PC-9 (cell line): Measurements from ENCODE around the gene PRSS21. TPM values are rescaled to one million over a fixed set of nuclear protein-coding genes. Genes with fewer than 3 reads are reported as not detected.

ENCODE experiments used
- BruUV-seq: library from RNA; stranded (reverse); fragments of 400-500 nt; replicated peaks from 2 replicates; lab custom pipeline; 2021; lab: Mats Ljungman, UMichigan
- CTCF ChIA-PET: fragments of 300-600 bp; sonication (Branson Sonifier 250); formaldehyde crosslinking; loops from one replicate; lab custom pipeline; 2022; ENCODE audit warnings: antibody characterized with exemption; lab: Charles Lee
- POLR2A ChIA-PET: fragments of 300-600 bp; sonication (Branson Sonifier 250); formaldehyde crosslinking; loops from one replicate; lab custom pipeline; 2022; ENCODE audit warnings: antibody characterized with exemption; ENCODE audit not compliant: unreplicated experiment; lab: Charles Lee
- DNase-seq, 2 experiments: peaks; one replicate each; pipeline versions ENCODE4 v3.0.0 to v3.0.0-alpha.2; 2015 to 2022; ENCODE audit warnings: mixed read lengths in 1 of 2
- H2AFZ ChIP-seq: fragments of 200-600 bp; sonication (generic); 2 replicates; pipeline ENCODE4 v1.8.1; 2017; ENCODE audit warnings: antibody characterized with exemption
- H3F3A ChIP-seq: fragments of 200-600 bp; sonication (generic); 2 replicates; pipeline ENCODE4 v1.8.1; 2017; ENCODE audit warnings: antibody characterized with exemption, mild to moderate bottlenecking, low read depth; ENCODE audit not compliant: insufficient read depth
- H3K27ac ChIP-seq: fragments of 200-600 bp; sonication (generic); 2 replicates; pipeline ENCODE4 v1.6.1; 2016; ENCODE audit warnings: mixed run types
- H3K27me3 ChIP-seq: fragments of 200-600 bp; sonication (generic); 2 replicates; pipeline ENCODE4 v1.6.1; 2016; ENCODE audit warnings: low read depth, mixed run types; ENCODE audit not compliant: insufficient read depth
- H3K36me3 ChIP-seq: fragments of 200-600 bp; sonication (generic); 2 replicates; pipeline ENCODE4 v1.6.1; 2016; ENCODE audit warnings: low read depth, mixed run types
- H3K4me1 ChIP-seq: fragments of 200-600 bp; sonication (generic); replicated peaks from 2 replicates; pipeline ENCODE4 v1.6.1; 2016; ENCODE audit warnings: mixed run types; ENCODE audit not compliant: insufficient read depth
- H3K4me2 ChIP-seq: fragments of 200-600 bp; sonication (generic); 2 replicates; pipeline ENCODE4 v1.6.1; 2017; ENCODE audit warnings: mixed run types
- H3K4me3 ChIP-seq: fragments of 200-600 bp; sonication (generic); 2 replicates; pipeline ENCODE4 v1.6.1; 2016; ENCODE audit warnings: mixed run types
- H3K79me2 ChIP-seq: fragments of 200-600 bp; sonication (generic); 2 replicates; pipeline ENCODE4 v1.6.1; 2017; ENCODE audit warnings: low read depth, mixed run types
- H3K9me2 ChIP-seq: fragments of 200-600 bp; sonication (generic); 2 replicates; pipeline ENCODE4 v1.8.1; 2017; ENCODE audit warnings: mild to moderate bottlenecking; ENCODE audit not compliant: insufficient read depth
- H3K9me3 ChIP-seq: fragments of 200-600 bp; sonication (generic); 2 replicates; pipeline ENCODE4 v1.8.1; 2016; ENCODE audit warnings: low read depth; ENCODE audit not compliant: insufficient read depth
- H4K20me1 ChIP-seq: fragments of 200-600 bp; sonication (generic); 2 replicates; pipeline ENCODE4 v1.8.1; 2017; ENCODE audit not compliant: insufficient read depth
- CTCF ChIP-seq: fragments of 200-600 bp; sonication (generic); conservative IDR thresholded peaks from 2 replicates; pipeline ENCODE4 v1.6.1; 2017; ENCODE audit warnings: mixed run types, antibody characterized with exemption, mild to moderate bottlenecking, moderate library complexity
- EZH2 ChIP-seq: fragments of 200-600 bp; sonication (generic); IDR thresholded peaks from 2 replicates; pipeline ENCODE4 v1.8.0; 2017; ENCODE audit warnings: antibody characterized with exemption, low read depth
- intact Hi-C: fragments of 100-400 bp; cut with micrococcal nuclease; formaldehyde crosslinking; loops from one replicate; pipeline ENCODE4 v1.10.0; 2022; ENCODE audit not compliant: unreplicated experiment
- total RNA-seq: library from RNA; stranded (reverse); gene quantifications from 2 replicates; pipeline ENCODE4 v1.2.3, GENCODE V29; 2021

The PRSS21 gene
- total RNA-seq, 1 experiment from 2014 or later: 61.2 TPM

GRCh38 chr16:2856061-2856670 is 39.1 kb downstream of the PRSS21 start:
- DNase-seq: peak; percentile 61 to 65
- Histone ChIP-seq H3K4me2 (peak overlapping the region; percentile 85), H3K27me3 (no peaks in the 10 kb centered on the region), H3K4me3 (peak overlapping the region; percentile 99), H3K79me2 (peaks cover 37% of the 10 kb centered on the region), H4K20me1 (peaks cover 5% of the 10 kb centered on the region), H3K9me3 (peaks cover 14% of the 10 kb centered on the region), H2AFZ (no peak overlapping the region), H3K36me3 (peaks cover 30% of the 10 kb centered on the region), H3K27ac (peak overlapping the region; percentile 95), H3K9me2 (no peaks in the 10 kb centered on the region), H3K4me1 (peaks cover 27% of the 10 kb centered on the region), H3F3A (peaks cover 58% of the 10 kb centered on the region)
- POLR2A ChIA-PET: interaction anchor here (0.5 to 0.7 kb wide), 4 partner anchors 78 to 1073 kb away, joined by 3 to 7 read pairs (median 6); partner anchors contain the start of gene NUBP2
- CTCF ChIA-PET: interaction anchor here (0.5 to 1.2 kb wide), 3 partner anchors 12 to 25 kb away, joined by 3 to 10 read pairs (median 4); no protein-coding TSS in a partner anchor
- no peak for TF ChIP-seq CTCF
- TF ChIP-seq EZH2: no peak
- BruUV-seq: no TSS peak
- intact Hi-C loops: loop anchor here (5.0 kb wide), 1 partner anchor 39 kb away; the partner anchor contains the start of gene PRSS21

- intact Hi-C loops: loop anchor here (5.0 kb wide), 1 partner anchor 40 kb away; the partner anchor contains the start of gene PRSS21
- peaks cover 51% of the 10 kb centered on the region for H3F3A ChIP-seq
- H2AFZ ChIP-seq: no peak overlapping the region
- DNase-seq: no peak
- TF ChIP-seq CTCF (no peak), EZH2 (no peak)
- peaks cover 37% of the 10 kb centered on the region for H3K79me2 ChIP-seq
- peak overlapping the region; percentile 85 for H3K4me2 ChIP-seq
- no TSS peak for BruUV-seq
- peaks cover 30% of the 10 kb centered on the region for H3K36me3 ChIP-seq
- H4K20me1 ChIP-seq: peaks cover 5% of the 10 kb centered on the region
- ChIA-PET POLR2A (interaction anchor here (0.5 to 0.7 kb wide), 4 partner anchors 79 to 183 kb away, joined by 3 to 7 read pairs (median 5); no protein-coding TSS in a partner anchor), CTCF (interaction anchor here (0.5 to 1.2 kb wide), 4 partner anchors 12 to 26 kb away, joined by 3 to 11 read pairs (median 4); no protein-coding TSS in a partner anchor)
- H3K9me3 ChIP-seq: peaks cover 14% of the 10 kb centered on the region
- H3K27ac ChIP-seq: peak overlapping the region; percentile 95
- peak overlapping the region; percentile 99 for H3K4me3 ChIP-seq
- H3K9me2 ChIP-seq: no peaks in the 10 kb centered on the region
- peaks cover 20% of the 10 kb centered on the region for H3K4me1 ChIP-seq
- no peaks in the 10 kb centered on the region for H3K27me3 ChIP-seq
These were observed 39.8 kb downstream of the PRSS21 start for GRCh38 chr16:2856686-2857450.
